Liver (tissue), 3 donors: ENCODE data around the gene MKNK1.

Experiments
- FOXA1 ChIP-seq: IDR thresholded peaks from 2 replicates; pipeline ENCODE4 v1.6.1; 2016; ENCODE audit warnings: antibody characterized with exemption
- GABPA ChIP-seq, 2 donors: IDR thresholded peaks in 1 of 2; conservative IDR thresholded peaks in 1 of 2; 2 replicates each; pipeline ENCODE4 v1.6.1; 2016; ENCODE audit warnings: antibody characterized with exemption in 2 of 2, mild to moderate bottlenecking in 1 of 2, moderate library complexity in 1 of 2
- HNF4G ChIP-seq: IDR thresholded peaks from 2 replicates; pipeline ENCODE4 v1.6.1; 2016; ENCODE audit warnings: antibody characterized with exemption
- JUND ChIP-seq, 2 donors: IDR thresholded peaks; 2 replicates each; pipeline ENCODE4 v1.6.1; 2016; ENCODE audit warnings: antibody characterized with exemption in 2 of 2
- RAD21 ChIP-seq, 2 donors: IDR thresholded peaks; 2 replicates each; pipeline ENCODE4 v1.6.1; 2016; ENCODE audit warnings: antibody characterized with exemption in 2 of 2, mild to moderate bottlenecking in 2 of 2
- RXRA ChIP-seq, 2 donors: IDR thresholded peaks; 2 replicates each; pipeline ENCODE4 v1.6.1; 2017 to 2018; ENCODE audit warnings: antibody characterized with exemption in 2 of 2, mild to moderate bottlenecking in 1 of 2
- SP1 ChIP-seq: IDR thresholded peaks from 2 replicates; pipeline ENCODE4 v1.6.1; 2018; ENCODE audit warnings: antibody characterized with exemption, mild to moderate bottlenecking
- TAF1 ChIP-seq: conservative IDR thresholded peaks from 2 replicates; pipeline ENCODE4 v1.6.1; 2016; ENCODE audit warnings: antibody characterized with exemption, mild to moderate bottlenecking
- TF ChIP-seq, protein P1 (sequence below): IDR thresholded peaks from 2 replicates; pipeline ENCODE4 v1.6.1; 2016; ENCODE audit warnings: antibody characterized with exemption
- TF ChIP-seq, protein P2 (sequence below): fragments of 150-350 bp; IDR thresholded peaks from 2 replicates; pipeline ENCODE4 v1.5.1; 2017; ENCODE audit warnings: improper control_type of control experiment, low read depth, low read length; ENCODE audit not compliant: missing input control
- TF ChIP-seq, protein P3 (sequence below): IDR thresholded peaks from 2 replicates; pipeline ENCODE4 v1.6.1; 2016; ENCODE audit warnings: antibody characterized with exemption, mild to moderate bottlenecking
- TF ChIP-seq, protein P4 (sequence below): IDR thresholded peaks from 2 replicates; pipeline ENCODE4 v1.6.1; 2016; ENCODE audit warnings: antibody characterized with exemption
- donor health status: healthy.
- donor health status: healthy.

DNA sequence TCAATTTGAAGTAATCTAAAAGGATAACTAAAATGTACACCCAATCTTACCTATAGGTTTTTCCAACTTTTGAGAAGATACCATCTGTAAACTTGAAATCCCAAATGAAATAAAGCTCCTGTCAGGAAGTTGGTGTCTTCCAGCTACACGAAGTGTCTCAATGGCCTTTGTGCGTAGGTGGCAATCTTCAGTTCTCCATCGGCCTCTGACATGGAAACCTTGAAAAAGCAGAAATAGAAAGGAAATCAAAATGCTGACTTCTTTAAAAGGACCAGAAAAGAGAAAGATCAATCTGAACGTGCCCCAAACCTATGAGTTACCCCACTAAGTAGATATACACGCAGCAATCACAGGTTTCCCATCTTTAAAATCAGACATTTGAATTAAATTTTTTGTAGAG, 10.0 kb downstream of the MKNK1 start:
- TF ChIP-seq, protein P1, sequence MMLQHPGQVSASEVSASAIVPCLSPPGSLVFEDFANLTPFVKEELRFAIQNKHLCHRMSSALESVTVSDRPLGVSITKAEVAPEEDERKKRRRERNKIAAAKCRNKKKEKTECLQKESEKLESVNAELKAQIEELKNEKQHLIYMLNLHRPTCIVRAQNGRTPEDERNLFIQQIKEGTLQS: no peak
- TF ChIP-seq TAF1 (no peak), GABPA (IDR thresholded peaks at IDR 0.05 in 1 of 2, conservative IDR thresholded peaks at IDR 0.05 in 1 of 2) (no peak), SP1 (no peak), RAD21 (IDR thresholded peaks at IDR 0.05) (no peak), FOXA1 (no peak), RXRA (IDR thresholded peaks at IDR 0.05) (no peak), JUND (IDR thresholded peaks at IDR 0.05) (no peak), HNF4G (no peak)
- TF ChIP-seq, protein P2, sequence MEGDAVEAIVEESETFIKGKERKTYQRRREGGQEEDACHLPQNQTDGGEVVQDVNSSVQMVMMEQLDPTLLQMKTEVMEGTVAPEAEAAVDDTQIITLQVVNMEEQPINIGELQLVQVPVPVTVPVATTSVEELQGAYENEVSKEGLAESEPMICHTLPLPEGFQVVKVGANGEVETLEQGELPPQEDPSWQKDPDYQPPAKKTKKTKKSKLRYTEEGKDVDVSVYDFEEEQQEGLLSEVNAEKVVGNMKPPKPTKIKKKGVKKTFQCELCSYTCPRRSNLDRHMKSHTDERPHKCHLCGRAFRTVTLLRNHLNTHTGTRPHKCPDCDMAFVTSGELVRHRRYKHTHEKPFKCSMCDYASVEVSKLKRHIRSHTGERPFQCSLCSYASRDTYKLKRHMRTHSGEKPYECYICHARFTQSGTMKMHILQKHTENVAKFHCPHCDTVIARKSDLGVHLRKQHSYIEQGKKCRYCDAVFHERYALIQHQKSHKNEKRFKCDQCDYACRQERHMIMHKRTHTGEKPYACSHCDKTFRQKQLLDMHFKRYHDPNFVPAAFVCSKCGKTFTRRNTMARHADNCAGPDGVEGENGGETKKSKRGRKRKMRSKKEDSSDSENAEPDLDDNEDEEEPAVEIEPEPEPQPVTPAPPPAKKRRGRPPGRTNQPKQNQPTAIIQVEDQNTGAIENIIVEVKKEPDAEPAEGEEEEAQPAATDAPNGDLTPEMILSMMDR: no peak
- TF ChIP-seq, protein P3, sequence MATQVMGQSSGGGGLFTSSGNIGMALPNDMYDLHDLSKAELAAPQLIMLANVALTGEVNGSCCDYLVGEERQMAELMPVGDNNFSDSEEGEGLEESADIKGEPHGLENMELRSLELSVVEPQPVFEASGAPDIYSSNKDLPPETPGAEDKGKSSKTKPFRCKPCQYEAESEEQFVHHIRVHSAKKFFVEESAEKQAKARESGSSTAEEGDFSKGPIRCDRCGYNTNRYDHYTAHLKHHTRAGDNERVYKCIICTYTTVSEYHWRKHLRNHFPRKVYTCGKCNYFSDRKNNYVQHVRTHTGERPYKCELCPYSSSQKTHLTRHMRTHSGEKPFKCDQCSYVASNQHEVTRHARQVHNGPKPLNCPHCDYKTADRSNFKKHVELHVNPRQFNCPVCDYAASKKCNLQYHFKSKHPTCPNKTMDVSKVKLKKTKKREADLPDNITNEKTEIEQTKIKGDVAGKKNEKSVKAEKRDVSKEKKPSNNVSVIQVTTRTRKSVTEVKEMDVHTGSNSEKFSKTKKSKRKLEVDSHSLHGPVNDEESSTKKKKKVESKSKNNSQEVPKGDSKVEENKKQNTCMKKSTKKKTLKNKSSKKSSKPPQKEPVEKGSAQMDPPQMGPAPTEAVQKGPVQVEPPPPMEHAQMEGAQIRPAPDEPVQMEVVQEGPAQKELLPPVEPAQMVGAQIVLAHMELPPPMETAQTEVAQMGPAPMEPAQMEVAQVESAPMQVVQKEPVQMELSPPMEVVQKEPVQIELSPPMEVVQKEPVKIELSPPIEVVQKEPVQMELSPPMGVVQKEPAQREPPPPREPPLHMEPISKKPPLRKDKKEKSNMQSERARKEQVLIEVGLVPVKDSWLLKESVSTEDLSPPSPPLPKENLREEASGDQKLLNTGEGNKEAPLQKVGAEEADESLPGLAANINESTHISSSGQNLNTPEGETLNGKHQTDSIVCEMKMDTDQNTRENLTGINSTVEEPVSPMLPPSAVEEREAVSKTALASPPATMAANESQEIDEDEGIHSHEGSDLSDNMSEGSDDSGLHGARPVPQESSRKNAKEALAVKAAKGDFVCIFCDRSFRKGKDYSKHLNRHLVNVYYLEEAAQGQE: no peak
- TF ChIP-seq, protein P4, sequence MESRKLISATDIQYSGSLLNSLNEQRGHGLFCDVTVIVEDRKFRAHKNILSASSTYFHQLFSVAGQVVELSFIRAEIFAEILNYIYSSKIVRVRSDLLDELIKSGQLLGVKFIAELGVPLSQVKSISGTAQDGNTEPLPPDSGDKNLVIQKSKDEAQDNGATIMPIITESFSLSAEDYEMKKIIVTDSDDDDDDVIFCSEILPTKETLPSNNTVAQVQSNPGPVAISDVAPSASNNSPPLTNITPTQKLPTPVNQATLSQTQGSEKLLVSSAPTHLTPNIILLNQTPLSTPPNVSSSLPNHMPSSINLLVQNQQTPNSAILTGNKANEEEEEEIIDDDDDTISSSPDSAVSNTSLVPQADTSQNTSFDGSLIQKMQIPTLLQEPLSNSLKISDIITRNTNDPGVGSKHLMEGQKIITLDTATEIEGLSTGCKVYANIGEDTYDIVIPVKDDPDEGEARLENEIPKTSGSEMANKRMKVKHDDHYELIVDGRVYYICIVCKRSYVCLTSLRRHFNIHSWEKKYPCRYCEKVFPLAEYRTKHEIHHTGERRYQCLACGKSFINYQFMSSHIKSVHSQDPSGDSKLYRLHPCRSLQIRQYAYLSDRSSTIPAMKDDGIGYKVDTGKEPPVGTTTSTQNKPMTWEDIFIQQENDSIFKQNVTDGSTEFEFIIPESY: no peak
